WTC11 (cell line): ENCODE results near the gene ZNF554. TPM values are rescaled to one million over a fixed set of nuclear protein-coding genes. Genes with fewer than 3 reads are reported as not detected.

ENCODE experiments used
- ATAC-seq: fragments of 200-7000 bp; cut with Tn5 transposase; 2 replicates; pipeline ENCODE4 v1.10.0; 2021; ENCODE audit warnings: mild to moderate bottlenecking, moderate library complexity
- CTCF ChIA-PET: fragments of 300-600 bp; sonication (Branson Sonifier 250); formaldehyde crosslinking; loops from one replicate; lab custom pipeline; 2021; ENCODE audit warnings: antibody characterized with exemption; lab: Charles Lee
- POLR2A ChIA-PET: fragments of 350-600 bp; sonication (Branson Sonifier 250); formaldehyde crosslinking; loops from one replicate; lab custom pipeline; 2021; ENCODE audit warnings: antibody characterized with exemption; lab: Charles Lee
- DNase-seq: peaks from one replicate; pipeline ENCODE4 v3.0.0; 2021; ENCODE audit warnings: low spot score
- H3K27ac Mint-ChIP-seq: 2 replicates; pipeline ENCODE4 v1.8.0; 2021; ENCODE audit warnings: mixed read lengths
- H3K27me3 Mint-ChIP-seq: 2 replicates; pipeline ENCODE4 v1.8.0; 2021; ENCODE audit warnings: low read depth, mild to moderate bottlenecking, moderate library complexity, mixed read lengths
- H3K36me3 Mint-ChIP-seq: 2 replicates; pipeline ENCODE4 v1.8.0; 2021; ENCODE audit warnings: mixed read lengths
- H3K4me1 Mint-ChIP-seq: 2 replicates; pipeline ENCODE4 v1.8.0; 2022; ENCODE audit warnings: mixed read lengths
- H3K4me3 Mint-ChIP-seq: 2 replicates; pipeline ENCODE4 v1.8.0; 2021; ENCODE audit warnings: mild to moderate bottlenecking, moderate library complexity, mixed read lengths
- H3K9me3 Mint-ChIP-seq: 2 replicates; pipeline ENCODE4 v1.8.0; 2021; ENCODE audit warnings: mixed read lengths
- ATF1 ChIP-seq: sonication (generic); formaldehyde crosslinking; IDR thresholded peaks from 2 replicates; pipeline ENCODE4 v1.8.1; 2023; ENCODE audit warnings: mild to moderate bottlenecking, moderate library complexity, missing genetic modification reagents
- ATF3 ChIP-seq: sonication (generic); formaldehyde crosslinking; conservative IDR thresholded peaks from 2 replicates; pipeline ENCODE4 v1.8.1; 2022; ENCODE audit warnings: mild to moderate bottlenecking, missing genetic modification reagents
- CREB1 ChIP-seq: sonication (generic); formaldehyde crosslinking; IDR thresholded peaks from 2 replicates; pipeline ENCODE4 v1.8.0; 2023; ENCODE audit warnings: mild to moderate bottlenecking, missing genetic modification reagents
- E2F4 ChIP-seq: sonication (generic); formaldehyde crosslinking; IDR thresholded peaks from 2 replicates; pipeline ENCODE4 v1.8.1; 2022; ENCODE audit warnings: low read depth, mild to moderate bottlenecking, moderate library complexity, missing genetic modification reagents, borderline replicate concordance
- E2F5 ChIP-seq: sonication (generic); formaldehyde crosslinking; IDR thresholded peaks from 2 replicates; pipeline ENCODE4 v1.8.1; 2022; ENCODE audit warnings: mild to moderate bottlenecking, moderate library complexity, missing genetic modification reagents
- FOXJ3 ChIP-seq: sonication (generic); formaldehyde crosslinking; IDR thresholded peaks from 2 replicates; pipeline ENCODE4 v1.9.0; 2021; ENCODE audit warnings: missing genetic modification reagents, mild to moderate bottlenecking, borderline replicate concordance
- HMGA2 ChIP-seq: fragments of 250-450 bp; sonication (Bioruptor Pico); IDR thresholded peaks from 2 replicates; pipeline ENCODE4 v1.4.0; 2021; ENCODE audit warnings: mild to moderate bottlenecking, moderate library complexity
- HMGXB4 ChIP-seq: sonication (generic); formaldehyde crosslinking; IDR thresholded peaks from 2 replicates; pipeline ENCODE4 v1.8.1; 2023; ENCODE audit warnings: mild to moderate bottlenecking, moderate library complexity, missing genetic modification reagents
- KAT7 ChIP-seq: sonication (generic); formaldehyde crosslinking; IDR thresholded peaks from 2 replicates; pipeline ENCODE4 v1.8.1; 2023; ENCODE audit warnings: missing genetic modification reagents, mild to moderate bottlenecking, borderline replicate concordance
- MYBL2 ChIP-seq: sonication (generic); formaldehyde crosslinking; IDR thresholded peaks from 2 replicates; pipeline ENCODE4 v1.8.1; 2023; ENCODE audit warnings: mild to moderate bottlenecking, moderate library complexity, missing genetic modification reagents
- NFYB ChIP-seq: sonication (generic); formaldehyde crosslinking; conservative IDR thresholded peaks from 2 replicates; pipeline ENCODE4 v1.8.0; 2022; ENCODE audit warnings: low read depth, missing genetic modification reagents
- NR2C2 ChIP-seq: sonication (generic); formaldehyde crosslinking; IDR thresholded peaks from 2 replicates; pipeline ENCODE4 v1.8.0; 2022; ENCODE audit warnings: mild to moderate bottlenecking, missing genetic modification reagents
- PRRX2 ChIP-seq: fragments of 250-450 bp; sonication (Bioruptor Pico); IDR thresholded peaks from 2 replicates; pipeline ENCODE4 v1.8.0; 2021; ENCODE audit warnings: mild to moderate bottlenecking
- RORB ChIP-seq: fragments of 250-450 bp; sonication (Bioruptor Pico); IDR thresholded peaks from 2 replicates; pipeline ENCODE4 v1.9.0; 2021; ENCODE audit warnings: mild to moderate bottlenecking
- SMAD4 ChIP-seq: sonication (generic); formaldehyde crosslinking; IDR thresholded peaks from 2 replicates; pipeline ENCODE4 v1.8.0; 2022; ENCODE audit warnings: mild to moderate bottlenecking, missing genetic modification reagents
- SOX15 ChIP-seq: fragments of 250-450 bp; sonication (Bioruptor Pico); IDR thresholded peaks from 2 replicates; pipeline ENCODE4 v1.9.0; 2021; ENCODE audit warnings: mild to moderate bottlenecking
- SP1 ChIP-seq: sonication (generic); formaldehyde crosslinking; conservative IDR thresholded peaks from 2 replicates; pipeline ENCODE4 v1.8.1; 2022; ENCODE audit warnings: missing genetic modification reagents
- TCF7 ChIP-seq: sonication (generic); formaldehyde crosslinking; IDR thresholded peaks from 2 replicates; pipeline ENCODE4 v1.8.0; 2022; ENCODE audit warnings: mild to moderate bottlenecking, low read depth, missing genetic modification reagents, moderate library complexity
- TEAD1 ChIP-seq: sonication (generic); formaldehyde crosslinking; IDR thresholded peaks from 2 replicates; pipeline ENCODE4 v1.8.0; 2022; ENCODE audit warnings: mild to moderate bottlenecking, missing genetic modification reagents
- TEAD4 ChIP-seq: sonication (generic); formaldehyde crosslinking; IDR thresholded peaks from 2 replicates; pipeline ENCODE4 v1.8.0; 2022; ENCODE audit warnings: mild to moderate bottlenecking, missing genetic modification reagents
- ZBTB21 ChIP-seq: sonication (generic); formaldehyde crosslinking; IDR thresholded peaks from 2 replicates; pipeline ENCODE4 v1.8.1; 2023; ENCODE audit warnings: mild to moderate bottlenecking, missing genetic modification reagents, borderline replicate concordance
- ZNF219 ChIP-seq: sonication (generic); formaldehyde crosslinking; IDR thresholded peaks from 2 replicates; pipeline ENCODE4 v1.8.0; 2023; ENCODE audit warnings: missing genetic modification reagents, mild to moderate bottlenecking, borderline replicate concordance
- ZNF263 ChIP-seq: sonication (generic); formaldehyde crosslinking; IDR thresholded peaks from 2 replicates; pipeline ENCODE4 v1.8.1; 2022; ENCODE audit warnings: low read depth, mild to moderate bottlenecking, moderate library complexity, missing genetic modification reagents
- ZNF317 ChIP-seq: sonication (generic); formaldehyde crosslinking; IDR thresholded peaks from 2 replicates; pipeline ENCODE4 v1.8.1; 2023; ENCODE audit warnings: low read depth, mild to moderate bottlenecking, moderate library complexity, missing genetic modification reagents, borderline replicate concordance
- ZNF423 ChIP-seq: fragments of 250-450 bp; sonication (Bioruptor Pico); IDR thresholded peaks from 2 replicates; pipeline ENCODE4 v2.1.2; 2022; ENCODE audit warnings: mild to moderate bottlenecking, moderate library complexity
- total RNA-seq: library from RNA; stranded (reverse); gene quantifications from 3 replicates; pipeline ENCODE4 v1.2.3, GENCODE V29; 2021

Gene ZNF554
- total RNA-seq, 1 experiment from 2014 or later: 5.7 TPM

GRCh38 chr19:2863816-2864215, 44.1 kb downstream of the ZNF554 start:
- TF ChIP-seq NR2C2 (CRISPR knock-in tag) (no peak), TEAD4 (CRISPR knock-in tag) (no peak), HMGA2 (CRISPR knock-in tag) (no peak), MYBL2 (no peak), E2F5 (CRISPR knock-in tag) (no peak), SP1 (CRISPR knock-in tag) (no peak), ATF1 (CRISPR knock-in tag) (no peak), SMAD4 (CRISPR knock-in tag) (no peak), ZNF263 (CRISPR knock-in tag) (no peak), SOX15 (CRISPR knock-in tag) (no peak), KAT7 (CRISPR knock-in tag) (no peak)
- Mint-ChIP-seq H3K9me3 (peaks cover 61% of the 10 kb centered on the region), H3K4me3 (no peak overlapping the region), H3K27me3 (peaks cover 32% of the 10 kb centered on the region), H3K36me3 (peaks cover 29% of the 10 kb centered on the region), H3K4me1 (no peaks in the 10 kb centered on the region), H3K27ac (no peak overlapping the region)
- ChIA-PET CTCF (no interaction called here), POLR2A (no interaction called here)
- no peak for ATAC-seq
- no peak for DNase-seq

- Mint-ChIP-seq H3K4me3 (no peak overlapping the region), H3K9me3 (peaks cover 59% of the 10 kb centered on the region), H3K27me3 (peaks cover 20% of the 10 kb centered on the region), H3K4me1 (no peaks in the 10 kb centered on the region), H3K36me3 (peaks cover 29% of the 10 kb centered on the region), H3K27ac (no peak overlapping the region)
- DNase-seq (no peak), ATAC-seq (no peak)
- CTCF ChIA-PET: no interaction called here
- TF ChIP-seq FOXJ3: no peak
- no peak for TF ChIP-seq E2F4 (CRISPR knock-in tag)
- TF ChIP-seq NFYB (CRISPR knock-in tag): no peak
- TF ChIP-seq RORB (CRISPR knock-in tag): no peak
- no peak for TF ChIP-seq CREB1 (CRISPR knock-in tag)
- TF ChIP-seq ATF3 (CRISPR knock-in tag): no peak
- no peak for TF ChIP-seq HMGXB4 (CRISPR knock-in tag)
- no peak for TF ChIP-seq PRRX2 (CRISPR knock-in tag)
- TF ChIP-seq ZBTB21 (CRISPR knock-in tag): no peak
- TF ChIP-seq SMAD4 (CRISPR knock-in tag): no peak
- no peak for TF ChIP-seq TEAD1 (CRISPR knock-in tag)
- no peak for TF ChIP-seq ZNF219 (CRISPR knock-in tag)
- no peak for TF ChIP-seq TCF7 (CRISPR knock-in tag)
- no peak for TF ChIP-seq ZNF317
- TF ChIP-seq ZNF423 (CRISPR knock-in tag): no peak
- POLR2A ChIA-PET: no interaction called here
Observed at GRCh38 chr19:2865334-2866100, 45.8 kb downstream of the ZNF554 start.
